Chondrocyte (in vitro differentiated cells): ENCODE data around the gene SYMPK. TPM values are rescaled to one million over a fixed set of nuclear protein-coding genes. Genes with fewer than 3 reads are reported as not detected.

Experiments
- DNase-seq: peaks from one replicate; pipeline ENCODE4 v3.0.0; 2021; ENCODE audit warnings: mixed read lengths, low spot score
- H3K27ac Mint-ChIP-seq: one replicate; pipeline ENCODE4 v1.8.0; 2021; ENCODE audit warnings: mild to moderate bottlenecking, moderate library complexity, mixed read lengths; ENCODE audit not compliant: unreplicated experiment
- H3K27me3 Mint-ChIP-seq: 2 replicates; pipeline ENCODE4 v1.8.0; 2021; ENCODE audit warnings: low read depth, mixed read lengths
- H3K36me3 Mint-ChIP-seq: 2 replicates; pipeline ENCODE4 v1.8.0; 2021; ENCODE audit warnings: low read depth, mixed read lengths
- H3K4me1 Mint-ChIP-seq: 2 replicates; pipeline ENCODE4 v1.8.0; 2021; ENCODE audit warnings: low read depth, mild to moderate bottlenecking, mixed read lengths
- H3K4me3 Mint-ChIP-seq: one replicate; pipeline ENCODE4 v1.8.0; 2021; ENCODE audit warnings: mild to moderate bottlenecking, moderate library complexity, mixed read lengths; ENCODE audit not compliant: unreplicated experiment
- H3K9me3 Mint-ChIP-seq: 2 replicates; pipeline ENCODE4 v1.8.0; 2021; ENCODE audit warnings: low read depth, mixed read lengths
- CTCF ChIP-seq: fragments of 200-600 bp; sonication (generic); IDR thresholded peaks from 2 replicates; pipeline ENCODE4 v1.5.0; 2021; ENCODE audit warnings: antibody characterized with exemption, mild to moderate bottlenecking, moderate library complexity
- total RNA-seq: library from RNA; stranded (reverse); gene quantifications from 3 replicates; pipeline ENCODE4 v1.2.1, GENCODE V29; 2021

SYMPK gene
- total RNA-seq, 1 donor from 2014 or later = 56.5 TPM

DNA sequence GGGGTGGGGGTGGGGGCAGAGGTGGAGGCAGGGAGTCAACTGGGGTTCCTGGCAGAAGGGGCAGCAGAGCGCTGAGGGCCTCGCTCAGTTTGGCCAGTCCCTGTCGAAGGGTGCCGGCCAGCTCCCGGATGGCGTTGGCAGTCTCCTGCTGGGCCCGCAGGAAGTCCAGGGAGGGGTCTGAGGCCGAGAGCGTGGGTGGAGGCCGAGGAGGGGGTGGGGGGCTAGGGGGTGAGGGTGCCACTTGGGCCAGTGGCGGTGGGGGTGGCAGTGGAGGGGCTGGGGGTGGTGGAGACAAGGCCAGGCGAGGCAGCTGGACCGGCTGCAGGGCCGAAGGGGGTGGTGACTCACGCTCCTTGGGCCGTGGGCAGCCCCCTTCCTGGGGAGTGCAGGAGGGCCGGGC lies 27.9 kb upstream of the SYMPK start:
- Mint-ChIP-seq H3K4me3 (no peak overlapping the region), H3K27ac (no peak overlapping the region), H3K9me3 (no peaks in the 10 kb centered on the region), H3K27me3 (no peaks in the 10 kb centered on the region), H3K4me1 (peaks cover 6% of the 10 kb centered on the region), H3K36me3 (peaks cover 10% of the 10 kb centered on the region)
- no peak for TF ChIP-seq CTCF
- DNase-seq = no peak

GRCh38 chr19:45889210-45889885 lies 26.4 kb upstream of the SYMPK start:
- no peak for DNase-seq
- Mint-ChIP-seq H3K27me3 (no peaks in the 10 kb centered on the region), H3K36me3 (peaks cover 2% of the 10 kb centered on the region), H3K4me3 (no peak overlapping the region), H3K27ac (no peak overlapping the region), H3K9me3 (no peaks in the 10 kb centered on the region), H3K4me1 (peaks cover 10% of the 10 kb centered on the region)
- TF ChIP-seq CTCF = no peak

GRCh38 chr19:45887200-45887710 lies 24.3 kb upstream of the SYMPK start:
- H3K4me3 Mint-ChIP-seq = peak overlapping the region; percentile 91
- no peaks in the 10 kb centered on the region for H3K9me3 Mint-ChIP-seq
- TF ChIP-seq CTCF = no peak
- H3K4me1 Mint-ChIP-seq = peaks cover 23% of the 10 kb centered on the region
- H3K27ac Mint-ChIP-seq = peak overlapping the region; percentile 98
- no peak for DNase-seq
- H3K36me3 Mint-ChIP-seq = peaks cover 4% of the 10 kb centered on the region
- no peaks in the 10 kb centered on the region for H3K27me3 Mint-ChIP-seq

GRCh38 chr19:45886427-45887199 lies 23.7 kb upstream of the SYMPK start:
- H3K36me3 Mint-ChIP-seq = peaks cover 4% of the 10 kb centered on the region
- H3K27me3 Mint-ChIP-seq = no peaks in the 10 kb centered on the region
- peak overlapping the region; percentile 91 for H3K4me3 Mint-ChIP-seq
- peaks cover 23% of the 10 kb centered on the region for H3K4me1 Mint-ChIP-seq
- no peaks in the 10 kb centered on the region for H3K9me3 Mint-ChIP-seq
- DNase-seq = peak; percentile 95
- H3K27ac Mint-ChIP-seq = peak overlapping the region; percentile 98
- no peak for TF ChIP-seq CTCF

DNA sequence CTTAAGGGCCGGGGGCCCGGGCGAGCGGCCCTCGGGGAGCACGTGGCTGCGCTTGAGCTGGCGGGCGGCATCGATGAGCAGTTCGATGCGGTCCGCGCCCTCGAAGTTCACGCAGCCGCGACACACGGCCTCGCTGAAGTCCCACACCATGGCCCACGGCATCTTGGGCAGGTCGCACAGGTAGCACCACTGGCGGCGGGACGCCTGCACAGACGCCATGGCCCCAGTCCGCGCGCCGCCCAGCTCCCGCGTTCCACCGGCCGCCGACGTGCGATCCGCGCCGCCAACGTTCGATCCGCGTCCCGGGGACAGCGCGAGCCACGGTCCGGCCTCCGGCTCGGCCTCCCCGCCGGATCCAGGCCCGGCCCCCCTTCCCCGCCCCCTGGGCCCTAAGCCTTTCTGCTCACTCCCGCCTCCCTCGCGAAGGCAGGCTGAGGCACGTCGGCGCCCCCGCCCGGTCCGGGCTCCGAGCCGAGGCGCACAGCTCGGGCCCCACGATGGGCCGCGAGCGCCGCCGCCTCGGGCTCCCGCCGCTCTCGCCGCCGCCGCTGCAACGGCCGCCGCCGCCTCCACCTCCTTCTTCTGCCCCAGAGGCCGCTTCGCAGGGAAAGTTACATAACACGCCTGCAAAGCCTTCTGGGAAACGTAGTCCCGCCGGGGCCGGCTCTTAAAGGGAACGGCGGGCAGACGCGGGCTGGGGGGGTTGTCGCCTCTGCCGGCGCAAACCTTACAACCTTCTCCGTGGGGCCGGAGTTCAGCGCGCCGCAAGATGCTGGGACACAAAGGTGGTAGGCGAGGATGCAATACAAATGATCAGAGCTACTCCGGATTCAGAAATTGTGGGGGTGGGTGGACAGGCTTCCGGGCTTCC lies 22.8 kb upstream of the SYMPK start, which contains the start of gene IRF2BP1:
Gene IRF2BP1 (minus strand): TSS at position 586 of the 871 bp plus-strand sequence. CDS start 367 bp downstream, at position 219.
- DNase-seq = peak; percentile 97
- peak within 1 kb of the TSS; percentile 91 for H3K4me3 Mint-ChIP-seq
- peaks cover 23% of the 10 kb centered on the region for H3K4me1 Mint-ChIP-seq

More for the DNA sequence above, 22.8 kb upstream of the SYMPK start, which contains the start of gene IRF2BP1:
- TF ChIP-seq CTCF = peak; percentile 24
- peak within 1 kb of the TSS; percentile 98 for H3K27ac Mint-ChIP-seq
- H3K36me3 Mint-ChIP-seq = peaks cover 4% of the 10 kb centered on the region
- no peaks in the 10 kb centered on the region for H3K9me3 Mint-ChIP-seq
- H3K27me3 Mint-ChIP-seq = no peaks in the 10 kb centered on the region
